ENCODE measurements around the gene ADAMTS9.

GRCh38 chr3:64674591-64675076 is 13.2 kb downstream of the ADAMTS9 start:
- TF ChIP-seq CTCF (conservative IDR thresholded peaks at IDR 0.05) (no peak), EZH2 (IDR thresholded peaks at IDR 0.05; ENCODE audit: low read depth) (no peak)

All from PC-9 (cell line).